Frontal cortex (tissue), 4 donors: Measurements from ENCODE around the gene BCL11B. TPM values are rescaled to one million over a fixed set of nuclear protein-coding genes. Genes with fewer than 3 reads are reported as not detected.
"Not testable (repeated sequence)": the region's sequence is repeated elsewhere in the genome, so short reads cannot be mapped to it uniquely, and the experiment has no call there.

Experiments
- DNase-seq, 2 donors: peaks; one replicate each; pipeline ENCODE4 v3.0.0; 2012; ENCODE audit warnings: low spot score in 2 of 2
- FAIRE-seq: peaks from 2 replicates; lab custom pipeline; 2012; peaks lifted over from hg19 to GRCh38; lab: Jason Lieb, UNC
- total RNA-seq: library from RNA; depleted of rRNA; stranded (reverse); fragments of >200 nt; gene quantifications from one replicate; pipeline ENCODE4 v1.2.3, GENCODE V29; 2014
- donor health status: control.
- donor health status: control.
- donor health status: control.

Gene BCL11B
- total RNA-seq, 1 donor from 2014 or later = 58.3 TPM

DNA sequence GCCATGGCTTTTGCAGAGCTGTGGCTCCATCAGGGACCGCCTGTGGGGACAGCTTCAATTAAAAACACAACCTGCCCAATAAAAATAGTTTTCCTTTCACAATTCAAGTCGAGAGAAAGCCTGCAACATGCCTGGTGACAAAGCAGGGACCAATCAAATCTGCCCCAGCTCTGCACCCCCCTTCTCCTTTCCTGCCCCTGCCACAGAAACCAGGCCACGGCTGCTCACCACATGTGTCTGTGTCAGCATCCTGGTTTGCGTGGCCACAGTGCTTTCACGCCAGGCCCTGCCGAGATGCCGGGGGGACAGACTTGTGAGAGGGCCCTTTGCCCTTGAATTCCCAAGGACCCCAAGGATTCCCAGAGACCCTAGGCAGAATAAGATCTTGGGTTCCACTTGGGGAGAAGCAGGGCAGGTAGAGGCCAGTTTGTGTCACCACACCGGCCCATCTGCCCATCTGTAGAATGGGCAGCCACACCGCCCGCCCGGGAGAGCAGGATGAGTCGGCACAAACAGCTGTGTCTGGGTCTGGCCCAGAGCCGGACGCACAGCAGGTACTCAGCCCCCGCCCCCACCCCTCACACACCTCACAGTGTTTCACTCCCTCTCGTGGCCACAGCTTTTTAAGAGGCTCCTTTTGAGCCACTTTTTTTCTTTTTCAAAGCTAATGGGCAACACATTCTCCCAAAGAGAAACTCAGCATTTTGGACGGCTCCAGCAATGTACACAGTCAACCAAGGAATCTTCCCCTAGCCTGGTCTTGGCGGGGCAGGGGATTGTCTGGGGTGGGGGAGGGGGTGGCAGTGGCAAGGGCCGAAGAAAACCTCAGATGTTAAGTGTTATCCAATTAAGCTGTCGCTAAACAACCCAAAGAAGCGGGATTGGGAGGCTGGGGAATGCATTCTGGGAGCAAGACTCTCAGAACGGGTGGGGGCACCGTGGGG lies 41.5 kb downstream of the BCL11B start:
- no peak for DNase-seq
- FAIRE-seq = no peak

DNA sequence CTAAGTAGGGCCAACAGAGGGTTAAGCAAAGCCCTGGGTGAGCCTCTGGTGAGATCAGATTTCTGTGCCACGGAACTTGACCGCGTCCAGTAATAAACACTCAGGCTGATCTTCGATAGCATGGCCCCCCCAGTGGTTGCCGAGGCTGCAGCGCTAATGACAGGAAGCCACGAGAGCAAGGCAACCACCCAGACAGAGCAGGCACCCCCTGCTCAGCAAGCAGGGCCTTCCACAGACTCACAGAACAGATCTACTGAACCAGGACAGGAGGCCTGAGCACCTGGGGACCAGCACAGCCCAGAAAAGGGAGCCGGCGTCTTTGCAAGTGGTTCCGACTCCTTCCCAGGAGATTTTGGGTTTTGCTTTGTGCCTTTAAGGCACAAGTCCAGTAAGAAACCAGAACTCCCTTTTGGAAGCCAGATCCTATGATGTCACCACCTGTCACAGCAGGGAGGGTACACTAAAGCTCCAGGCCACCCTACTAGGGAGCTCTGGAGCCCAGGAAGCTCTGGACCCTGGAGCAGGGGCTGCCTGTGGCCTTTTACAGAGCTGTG lies 42.3 kb downstream of the BCL11B start:
- FAIRE-seq = no peak
- DNase-seq = no peak

GRCh38 chr14:99228760-99229159 lies 43.2 kb downstream of the BCL11B start:
- not testable (repeated sequence) for DNase-seq, FAIRE-seq

GRCh38 chr14:99226687-99227086 lies 45.3 kb downstream of the BCL11B start:
- no peak for FAIRE-seq
- DNase-seq = no peak

DNA sequence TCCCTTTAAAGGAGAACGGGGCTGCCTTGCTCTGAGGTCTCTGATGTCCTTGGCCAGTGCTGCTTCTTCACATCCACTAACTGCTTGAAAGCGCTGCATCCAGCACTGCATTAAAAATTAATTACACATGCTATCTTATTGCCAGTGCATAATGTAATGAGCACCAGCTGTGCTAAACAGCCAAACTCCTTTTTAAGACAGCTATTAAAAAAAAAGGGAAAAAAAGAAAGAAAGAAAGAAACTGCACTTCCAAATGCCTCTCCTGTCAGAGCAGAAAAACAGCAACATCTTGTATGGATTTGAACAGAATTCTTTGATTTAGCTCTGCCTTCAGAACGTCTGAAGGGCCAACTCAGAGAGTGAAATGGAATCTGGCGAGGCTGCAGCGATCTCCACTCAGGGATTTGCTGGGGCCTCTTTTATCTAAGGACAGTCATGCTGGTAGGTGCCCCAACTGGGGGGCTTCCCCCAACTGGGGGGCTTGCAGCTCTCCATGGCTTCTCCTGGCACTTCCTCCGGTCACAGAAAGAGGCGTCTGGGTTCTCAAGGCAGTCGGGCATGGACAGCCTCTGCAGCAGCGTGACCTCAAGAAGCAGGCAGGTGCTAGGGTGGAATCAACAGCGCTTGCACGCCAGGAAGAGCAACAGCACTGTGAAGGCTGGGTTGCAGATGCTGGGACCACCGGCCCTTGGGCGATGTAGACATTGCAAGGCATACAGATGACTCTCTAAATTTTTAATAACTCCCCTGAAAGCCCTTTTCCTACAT lies 46.4 kb downstream of the BCL11B start:
- no peak for FAIRE-seq
- DNase-seq = no peak

DNA sequence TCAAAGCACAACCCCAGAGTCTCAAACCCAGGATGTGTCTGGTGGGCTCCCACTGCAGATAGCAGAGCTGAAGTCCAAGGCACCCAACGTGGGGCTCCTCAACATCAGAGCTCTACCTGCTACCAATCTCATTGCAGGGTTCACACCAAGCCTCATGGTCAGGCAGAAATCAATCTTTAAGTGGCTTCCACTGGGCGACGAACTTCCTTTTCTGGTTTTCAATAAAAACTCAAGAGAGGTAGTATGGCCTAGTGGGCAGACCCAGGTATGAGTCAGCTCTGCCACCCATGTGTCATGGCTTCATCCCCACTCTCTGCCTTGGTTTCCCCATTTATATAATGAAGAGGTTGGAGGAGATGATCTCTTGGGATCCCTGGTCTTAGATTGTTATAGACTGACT lies 47.0 kb downstream of the BCL11B start:
- FAIRE-seq = no peak
- DNase-seq = no peak

- FAIRE-seq = no peak
- no peak for DNase-seq
Observed at GRCh38 chr14:99224116-99224910, 47.7 kb downstream of the BCL11B start.

GRCh38 chr14:99221445-99221844 lies 50.6 kb downstream of the BCL11B start:
- FAIRE-seq (no peak), DNase-seq (no peak)

- DNase-seq (no peak), FAIRE-seq (no peak)
Observed at GRCh38 chr14:99217066-99217955, 54.7 kb downstream of the BCL11B start.

DNA sequence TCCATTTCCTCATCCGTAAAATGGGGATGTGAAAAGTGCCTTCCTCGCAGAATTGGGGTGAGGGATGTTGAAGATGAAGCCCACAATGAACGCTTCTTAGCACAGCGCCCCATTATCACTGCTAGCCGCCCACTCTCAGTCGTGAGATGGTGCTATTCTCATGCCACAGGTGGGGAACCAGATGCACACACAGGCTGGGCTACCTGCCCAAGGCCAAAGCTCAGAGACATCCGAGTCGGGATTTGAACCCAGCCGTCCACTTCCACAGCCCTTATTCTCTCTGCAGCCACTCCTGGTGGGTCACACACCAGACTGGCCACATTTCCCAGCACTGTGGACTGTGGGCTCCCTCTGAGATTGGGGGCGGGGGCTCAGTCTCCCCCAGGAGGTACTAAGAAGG lies 55.8 kb downstream of the BCL11B start:
- DNase-seq (no peak), FAIRE-seq (no peak)

DNA sequence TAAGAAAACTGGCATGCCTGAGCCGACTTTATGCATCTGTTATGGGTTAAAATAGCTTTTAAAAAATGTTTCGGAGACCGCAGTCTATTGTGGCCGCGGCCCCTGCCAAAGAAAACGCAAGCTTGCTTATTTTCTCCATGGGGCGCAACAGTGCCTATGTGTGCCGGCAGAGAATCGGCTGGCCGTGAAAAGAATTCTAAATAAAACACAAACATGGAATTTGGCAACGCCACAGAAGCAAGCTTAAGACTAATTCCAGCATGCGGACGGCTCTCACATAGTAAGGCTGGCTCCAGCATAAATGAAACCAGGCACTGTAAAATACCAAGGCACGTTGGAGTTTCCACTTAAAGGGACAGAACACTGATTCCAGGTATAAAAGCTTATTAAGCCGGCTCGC lies 56.7 kb downstream of the BCL11B start:
- DNase-seq (peak in 1 of 2 donors; percentile 46), FAIRE-seq (no peak)

- DNase-seq (no peak), FAIRE-seq (no peak)
Observed at GRCh38 chr14:99214701-99215100, 57.3 kb downstream of the BCL11B start.

DNA sequence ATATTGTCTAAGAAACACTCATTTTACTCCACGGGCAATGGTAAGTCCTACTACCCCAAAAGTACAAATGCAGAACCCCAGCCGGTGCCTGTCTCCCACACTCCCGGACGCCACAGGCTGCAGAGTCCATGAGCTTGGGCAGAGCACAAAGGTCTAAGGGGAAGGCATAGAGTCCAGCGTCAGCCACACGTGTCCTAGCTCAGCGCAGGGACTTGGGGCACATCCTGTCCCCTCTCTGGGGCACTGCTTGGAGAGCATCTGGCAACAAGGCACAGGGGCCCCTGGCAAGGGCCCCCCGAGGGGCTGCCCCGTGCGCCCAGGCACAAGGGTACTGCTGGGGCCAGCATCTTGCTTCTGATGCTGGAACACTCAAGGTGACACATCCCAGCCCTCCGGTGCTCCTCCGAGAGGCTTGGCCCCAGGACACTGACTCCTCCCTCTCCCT lies 58.4 kb downstream of the BCL11B start:
- DNase-seq = no peak
- no peak for FAIRE-seq

- no peak for FAIRE-seq
- DNase-seq = no peak
Observed at GRCh38 chr14:99213101-99213500, 58.9 kb downstream of the BCL11B start.

DNA sequence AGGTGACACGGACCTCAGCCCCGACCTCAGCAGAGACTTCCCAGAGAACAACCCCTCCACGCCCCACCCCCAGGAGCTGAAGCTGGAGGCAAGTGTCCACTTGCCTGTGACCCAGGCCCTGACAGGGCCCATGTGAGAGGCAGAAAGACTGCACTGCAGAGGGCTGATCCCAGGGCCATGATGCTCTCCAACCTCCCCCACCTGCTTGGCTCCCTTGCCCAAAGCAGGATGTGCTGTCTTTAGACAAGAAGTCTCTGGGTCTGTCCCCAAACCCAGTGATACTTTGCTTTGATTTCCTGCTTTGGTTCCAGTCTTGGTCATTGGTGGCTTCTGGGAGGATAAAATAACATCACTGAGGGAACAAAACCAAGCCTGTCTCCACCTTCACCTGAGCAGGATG lies 59.4 kb downstream of the BCL11B start:
- FAIRE-seq (no peak), DNase-seq (no peak)

DNA sequence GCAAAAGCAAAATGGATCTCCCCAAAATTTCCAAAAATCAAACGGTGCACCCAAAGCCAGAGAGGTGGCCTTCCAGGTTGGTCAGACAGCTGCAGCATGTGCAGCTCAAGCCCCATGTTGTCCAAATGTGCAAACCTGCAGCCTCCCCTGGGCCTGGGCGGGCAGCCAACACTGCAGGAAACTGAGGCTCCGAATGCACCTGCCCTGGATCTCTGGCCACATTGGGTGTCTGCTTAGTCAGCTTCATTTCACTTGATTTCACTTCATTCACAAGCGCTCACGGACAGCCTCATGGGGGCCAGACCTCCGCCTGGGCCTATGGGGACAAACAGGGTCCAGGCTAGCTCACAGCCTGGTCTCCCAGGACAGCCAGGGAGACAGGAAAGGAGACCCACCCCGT lies 59.8 kb downstream of the BCL11B start:
- no peak for DNase-seq
- no peak for FAIRE-seq

DNA sequence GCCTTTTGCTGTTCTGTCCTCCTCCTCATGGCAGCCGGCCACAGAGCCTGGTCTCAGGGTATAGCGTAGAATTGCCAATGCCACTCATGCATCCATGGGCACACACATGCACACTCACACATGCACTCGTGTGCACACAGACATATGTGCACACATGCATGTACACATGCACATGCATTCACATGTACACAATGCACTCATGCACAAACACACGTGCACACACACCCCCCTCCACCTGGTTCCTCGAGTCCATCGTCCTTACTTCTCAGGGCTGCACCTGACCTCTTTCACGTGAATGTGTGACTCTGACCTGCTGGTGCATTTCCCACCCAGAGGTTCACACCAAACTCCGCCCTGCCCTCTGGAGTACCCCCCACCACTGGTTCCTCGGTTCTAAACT lies 60.6 kb downstream of the BCL11B start:
- no peak for FAIRE-seq
- no peak for DNase-seq

GRCh38 chr14:99210333-99210732 lies 61.7 kb downstream of the BCL11B start:
- no peak for FAIRE-seq
- DNase-seq = no peak

DNA sequence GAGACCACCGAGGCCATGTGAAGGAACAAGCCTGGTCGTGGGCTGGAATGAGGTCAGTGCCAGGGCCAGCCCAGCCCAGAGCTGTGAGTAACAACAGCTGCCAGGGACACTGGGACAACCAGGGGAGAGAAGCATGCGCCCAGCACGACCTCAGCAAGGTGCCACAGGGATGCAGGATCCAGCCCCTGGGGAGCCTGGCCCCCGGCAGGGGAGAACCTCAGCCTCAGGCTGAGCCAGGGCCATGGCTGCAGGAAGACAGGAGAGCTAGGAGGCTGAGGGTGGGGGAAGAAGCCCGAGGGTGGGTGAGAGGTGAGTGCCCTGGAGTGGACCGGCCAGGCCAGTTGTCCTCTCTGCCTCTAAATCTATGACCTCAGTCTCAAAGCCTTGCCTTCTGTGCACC lies 62.6 kb downstream of the BCL11B start:
- FAIRE-seq = no peak
- DNase-seq = no peak
